ENCODE measurements around the gene MAPKAPK3.

The MAPKAPK3 gene

GRCh38 chr3:50588759-50589433 lies 28.1 kb upstream of the MAPKAPK3 start:
- no peaks in the 10 kb centered on the region for H3K4me1 Mint-ChIP-seq
- H3K27ac Mint-ChIP-seq, result no peak overlapping the region
- no peak overlapping the region for H3K4me3 Mint-ChIP-seq
- no peak for TF ChIP-seq CTCF (IDR thresholded peaks at IDR 0.05; ENCODE audit: unreplicated experiment in 3 of 3)
- peaks cover 4% of the 10 kb centered on the region for H3K36me3 Mint-ChIP-seq (ENCODE audit: low read depth)
- no peaks in the 10 kb centered on the region for H3K27me3 Mint-ChIP-seq (ENCODE audit: low read depth)
- H3K9me3 Mint-ChIP-seq, result no peaks in the 10 kb centered on the region

GRCh38 chr3:50591196-50591741 lies 25.7 kb upstream of the MAPKAPK3 start:
- no peak for TF ChIP-seq CTCF (IDR thresholded peaks at IDR 0.05; ENCODE audit: unreplicated experiment in 3 of 3)
- H3K27ac Mint-ChIP-seq, result no peak overlapping the region
- H3K4me3 Mint-ChIP-seq, result no peak overlapping the region
- H3K4me1 Mint-ChIP-seq, result no peaks in the 10 kb centered on the region
- no peaks in the 10 kb centered on the region for H3K9me3 Mint-ChIP-seq
- H3K36me3 Mint-ChIP-seq (ENCODE audit: low read depth), result no peaks in the 10 kb centered on the region
- no peaks in the 10 kb centered on the region for H3K27me3 Mint-ChIP-seq (ENCODE audit: low read depth)

GRCh38 chr3:50592568-50592967 lies 24.4 kb upstream of the MAPKAPK3 start:
- H3K4me1 Mint-ChIP-seq, result no peaks in the 10 kb centered on the region
- no peaks in the 10 kb centered on the region for H3K27me3 Mint-ChIP-seq (ENCODE audit: low read depth)
- TF ChIP-seq CTCF (IDR thresholded peaks at IDR 0.05; ENCODE audit: unreplicated experiment in 3 of 3), result no peak
- no peaks in the 10 kb centered on the region for H3K9me3 Mint-ChIP-seq
- no peak overlapping the region for H3K27ac Mint-ChIP-seq
- no peaks in the 10 kb centered on the region for H3K36me3 Mint-ChIP-seq (ENCODE audit: low read depth)
- H3K4me3 Mint-ChIP-seq, result no peak overlapping the region

- H3K36me3 Mint-ChIP-seq (ENCODE audit: low read depth), result no peaks in the 10 kb centered on the region
- H3K4me1 Mint-ChIP-seq, result peaks cover 10% of the 10 kb centered on the region
- no peak for TF ChIP-seq CTCF (IDR thresholded peaks at IDR 0.05; ENCODE audit: unreplicated experiment in 3 of 3)
- H3K27ac Mint-ChIP-seq, result peak overlapping the region in 1 of 3 experiments; percentile 13
- no peaks in the 10 kb centered on the region for H3K9me3 Mint-ChIP-seq
- H3K4me3 Mint-ChIP-seq, result no peak overlapping the region
- no peaks in the 10 kb centered on the region for H3K27me3 Mint-ChIP-seq (ENCODE audit: low read depth)
These were observed 22.6 kb upstream of the MAPKAPK3 start for GRCh38 chr3:50594253-50594785.

GRCh38 chr3:50599115-50599715 lies 17.7 kb upstream of the MAPKAPK3 start:
- no peak overlapping the region for H3K4me3 Mint-ChIP-seq
- no peaks in the 10 kb centered on the region for H3K36me3 Mint-ChIP-seq (ENCODE audit: low read depth)
- H3K27me3 Mint-ChIP-seq (ENCODE audit: low read depth), result peaks cover 5% of the 10 kb centered on the region
- peaks cover 41% of the 10 kb centered on the region for H3K4me1 Mint-ChIP-seq
- no peaks in the 10 kb centered on the region for H3K9me3 Mint-ChIP-seq
- TF ChIP-seq CTCF (IDR thresholded peaks at IDR 0.05; ENCODE audit: unreplicated experiment in 3 of 3), result no peak
- H3K27ac Mint-ChIP-seq, result peak overlapping the region; percentile 100
